Fibroblast of lung (primary cell): ENCODE data around the gene CARHSP1. TPM values are rescaled to one million over a fixed set of nuclear protein-coding genes. Genes with fewer than 3 reads are reported as not detected.
"Not testable (repeated sequence)": the region's sequence is repeated elsewhere in the genome, so short reads cannot be mapped to it uniquely, and the experiment has no call there.

Experiments used
- DNase-seq, 2 donors: peaks; one replicate each; pipeline versions ENCODE4 v3.0.0 to v3.0.0-alpha.2; 2010; ENCODE audit warnings: low read depth in 2 of 2
- H2AFZ ChIP-seq: 2 replicates; pipeline ENCODE4 v1.5.1; 2012; ENCODE audit warnings: low read length, control low read depth, inconsistent platforms
- H3K27ac ChIP-seq: 2 replicates; pipeline ENCODE4 v1.5.1; 2011; ENCODE audit warnings: low read length, control low read depth; ENCODE audit not compliant: insufficient read depth
- H3K27me3 ChIP-seq: 2 replicates; pipeline ENCODE4 v1.5.1; 2011; ENCODE audit warnings: mild to moderate bottlenecking, low read length; ENCODE audit not compliant: control insufficient read depth, insufficient read depth
- H3K36me3 ChIP-seq: 2 replicates; pipeline ENCODE4 v1.5.1; 2011; ENCODE audit warnings: low read length; ENCODE audit not compliant: control insufficient read depth, insufficient read depth
- H3K4me1 ChIP-seq: 2 replicates; pipeline ENCODE4 v1.5.1; 2011; ENCODE audit warnings: low read length; ENCODE audit not compliant: control insufficient read depth, insufficient read depth; ENCODE audit errors: extremely low read depth
- H3K4me2 ChIP-seq: 2 replicates; pipeline ENCODE4 v1.5.1; 2011; ENCODE audit warnings: low read length, control low read depth; ENCODE audit not compliant: insufficient read depth; ENCODE audit errors: extremely low read depth
- H3K4me3 ChIP-seq, 4 experiments: fragments of 200-600 bp in 1 of 4; sonication (generic) in 1 of 4; replicated peaks in 1 of 4; 2 replicates each; pipeline ENCODE4 v1.5.1; 2011 to 2016; ENCODE audit warnings: low read length in 4 of 4, low read depth in 3 of 4, mild to moderate bottlenecking in 3 of 4, control low read depth in 2 of 4, inconsistent platforms in 1 of 4, mixed read lengths in 1 of 4; ENCODE audit not compliant: insufficient read depth in 1 of 4; ENCODE audit errors: control extremely low read depth in 1 of 4
- H3K79me2 ChIP-seq: 2 replicates; pipeline ENCODE4 v1.5.1; 2012; ENCODE audit warnings: mild to moderate bottlenecking, low read length, inconsistent platforms; ENCODE audit not compliant: control insufficient read depth, insufficient read depth
- H3K9ac ChIP-seq: 2 replicates; pipeline ENCODE4 v1.5.1; 2011; ENCODE audit warnings: mild to moderate bottlenecking, low read length, control low read depth; ENCODE audit not compliant: insufficient read depth
- H3K9me3 ChIP-seq: 2 replicates; pipeline ENCODE4 v1.5.1; 2012; ENCODE audit warnings: low read depth, low read length; ENCODE audit not compliant: control insufficient read depth, insufficient read depth
- H4K20me1 ChIP-seq: 2 replicates; pipeline ENCODE4 v1.5.1; 2011; ENCODE audit warnings: low read length; ENCODE audit not compliant: control insufficient read depth, insufficient read depth; ENCODE audit errors: extremely low read depth
- CTCF ChIP-seq, 2 donors: IDR thresholded peaks in 1 of 2; conservative IDR thresholded peaks in 1 of 2; 1 replicate in 1 of 2; 2 replicates in 1 of 2; pipeline ENCODE4 v1.5.1; 2011 to 2012; ENCODE audit warnings: low read length in 2 of 2, control low read depth in 1 of 2, inconsistent platforms in 1 of 2, low read depth in 1 of 2, mild to moderate bottlenecking in 1 of 2
- EZH2 ChIP-seq: IDR thresholded peaks from 2 replicates; pipeline ENCODE4 v1.5.1; 2012; ENCODE audit warnings: low read length, control low read depth, mild to moderate bottlenecking; ENCODE audit errors: missing control alignments
- polyA plus RNA-seq, 2 donors: library from polyadenylated mRNA; depleted of rRNA in 1 of 2; stranded (reverse) in 1 of 2; unstranded in 1 of 2; fragments of >200 nt; gene quantifications; 2 replicates each; pipeline ENCODE4 v1.2.1, GENCODE V29; 2011 to 2012; ENCODE audit warnings: missing spikeins in 1 of 2
- total RNA-seq: library from RNA; depleted of rRNA; stranded (reverse); fragments of >200 nt; gene quantifications from 2 replicates; pipeline ENCODE4 v1.2.1, GENCODE V29; 2014

CARHSP1 gene
- total and polyA plus RNA-seq, 2 donors (not counting 1 experiment from before 2014, with no cell fraction given) = 90.9 to 108 TPM

DNA sequence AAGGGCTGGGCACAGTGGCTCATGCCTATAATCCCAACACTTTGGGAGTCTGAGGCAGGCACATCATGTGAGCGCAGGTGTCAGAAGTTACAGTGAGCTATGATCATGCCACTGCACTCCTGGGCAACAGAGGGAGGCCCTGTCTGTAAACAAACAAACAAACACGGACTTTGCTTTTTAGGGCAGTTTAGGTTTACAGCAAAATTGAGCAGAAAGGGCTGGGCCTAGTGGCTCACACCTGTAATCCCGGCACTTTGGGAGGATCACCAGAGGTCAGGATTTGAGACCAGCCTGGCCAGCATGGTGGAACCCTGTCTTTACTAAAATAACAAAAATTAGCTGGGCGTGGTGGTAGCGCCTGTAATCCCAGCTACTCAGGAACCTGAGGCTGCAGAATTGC is 3.3 kb upstream of the CARHSP1 start:
- Histone ChIP-seq H3K27ac (no peak overlapping the region), H3K9me3 (no peaks in the 10 kb centered on the region), H3K27me3 (no peaks in the 10 kb centered on the region), H4K20me1 (no peaks in the 10 kb centered on the region), H3K9ac (no peak overlapping the region), H3K4me3 (no peak overlapping the region), H3K36me3 (no peaks in the 10 kb centered on the region), H2AFZ (no peak overlapping the region), H3K79me2 (peaks cover 11% of the 10 kb centered on the region), H3K4me1 (peaks cover 9% of the 10 kb centered on the region), H3K4me2 (no peak overlapping the region)
- no peak for DNase-seq
- TF ChIP-seq EZH2 (no peak), CTCF (conservative IDR thresholded peaks at IDR 0.05 in 1 of 2, IDR thresholded peaks at IDR 0.05 in 1 of 2; ENCODE audit: low read depth in 1 of 2, low read length in 2 of 2) (no peak)

- H3K9me3 ChIP-seq, H3K27ac ChIP-seq, H3K27me3 ChIP-seq, H2AFZ ChIP-seq, H3K4me3 ChIP-seq, H3K9ac ChIP-seq, H3K36me3 ChIP-seq, H3K4me2 ChIP-seq, DNase-seq, H4K20me1 ChIP-seq: not testable (repeated sequence)
- peaks cover 32% of the 10 kb centered on the region for H3K79me2 ChIP-seq
- H3K4me1 ChIP-seq = peaks cover 17% of the 10 kb centered on the region
These were observed 1.1 kb upstream of the CARHSP1 start for GRCh38 chr16:8869988-8870241.

DNA sequence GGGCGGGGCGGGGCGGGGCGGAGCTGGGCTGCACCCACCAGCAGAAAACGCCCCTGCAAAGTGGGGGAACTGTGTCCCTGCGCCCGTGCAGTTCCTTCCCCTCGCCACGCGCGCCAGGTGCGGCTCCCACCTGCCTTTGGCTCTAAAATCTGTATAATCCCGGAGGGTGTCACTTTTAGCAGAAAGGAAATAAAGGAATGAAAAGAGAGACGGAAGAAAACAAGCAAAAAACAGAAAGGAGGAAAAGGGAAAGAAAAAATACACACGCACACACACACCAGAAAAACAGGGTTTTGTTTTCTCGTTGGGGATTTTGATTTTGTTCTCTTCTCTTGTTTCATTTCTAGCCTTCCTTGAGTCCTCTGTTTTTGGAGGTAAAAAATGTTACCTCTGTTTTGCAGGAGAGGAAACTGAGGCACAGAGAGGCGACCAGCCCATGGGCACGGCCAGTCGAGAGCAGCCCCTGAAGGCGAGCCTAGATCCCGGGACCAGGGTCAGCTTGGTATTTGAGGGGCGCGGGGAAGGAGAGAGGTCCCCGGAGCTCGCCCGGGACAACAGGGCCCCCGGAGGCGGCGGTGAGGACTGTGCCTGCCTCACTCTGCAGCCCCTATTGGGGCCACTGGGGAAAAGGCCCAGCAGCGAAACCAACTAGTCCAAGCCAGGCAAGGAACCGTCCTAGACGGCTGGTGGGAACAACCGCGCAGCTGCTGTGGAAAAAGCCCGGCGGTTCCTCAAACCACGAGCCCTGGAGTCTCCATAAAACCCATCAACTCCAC is 594 bp upstream of the CARHSP1 start:
- TF ChIP-seq EZH2 (no peak), CTCF (conservative IDR thresholded peaks at IDR 0.05 in 1 of 2, IDR thresholded peaks at IDR 0.05 in 1 of 2; ENCODE audit: low read depth in 1 of 2, low read length in 2 of 2) (no peak)
- peak overlapping the region; percentile 18 to 62 (median 36) for H3K4me3 ChIP-seq
- no peak for DNase-seq
- H3K79me2 ChIP-seq = peaks cover 37% of the 10 kb centered on the region
- H3K36me3 ChIP-seq = peaks cover 2% of the 10 kb centered on the region
- no peaks in the 10 kb centered on the region for H3K9me3 ChIP-seq
- peaks cover 17% of the 10 kb centered on the region for H3K4me1 ChIP-seq
- no peaks in the 10 kb centered on the region for H4K20me1 ChIP-seq
- no peaks in the 10 kb centered on the region for H3K27me3 ChIP-seq
- H3K27ac ChIP-seq = no peak overlapping the region
- no peak overlapping the region for H3K9ac ChIP-seq
- peak overlapping the region; percentile 83 for H3K4me2 ChIP-seq
- no peak overlapping the region for H2AFZ ChIP-seq
